ENCODE data around the gene SPAG4. TPM values are rescaled to one million over a fixed set of nuclear protein-coding genes. Genes with fewer than 3 reads are reported as not detected.
A peak's percentile ranks its signal among the peaks of the same experiment; 100 is the strongest.

The SPAG4 gene
- total RNA-seq, 1 donor from 2014 or later: 7.2 TPM

GRCh38 chr20:35652641-35653429, 37.2 kb downstream of the SPAG4 start:
- no peak for DNase-seq (ENCODE audit: low spot score)

GRCh38 chr20:35653430-35653734, 37.8 kb downstream of the SPAG4 start:
- no peak for DNase-seq (ENCODE audit: low spot score)

GRCh38 chr20:35653893-35654292, 38.3 kb downstream of the SPAG4 start:
- no peak for DNase-seq (ENCODE audit: low spot score)

- DNase-seq (ENCODE audit: low spot score): no peak
These were observed 38.8 kb downstream of the SPAG4 start for GRCh38 chr20:35654415-35654814.

- DNase-seq (ENCODE audit: low spot score): no peak
These were observed 41.6 kb downstream of the SPAG4 start for GRCh38 chr20:35657271-35657670.

GRCh38 chr20:35660122-35660937, 44.7 kb downstream of the SPAG4 start:
- DNase-seq (ENCODE audit: low spot score): no peak

GRCh38 chr20:35661053-35661452, 45.4 kb downstream of the SPAG4 start:
- no peak for DNase-seq (ENCODE audit: low spot score)

GRCh38 chr20:35661908-35662307, 46.3 kb downstream of the SPAG4 start:
- no peak for DNase-seq (ENCODE audit: low spot score)

- DNase-seq (ENCODE audit: low spot score): no peak
These were observed 46.9 kb downstream of the SPAG4 start for GRCh38 chr20:35662551-35662950.

- DNase-seq (ENCODE audit: low spot score): peak; percentile 23
These were observed 48.2 kb downstream of the SPAG4 start for GRCh38 chr20:35663516-35664465.

GRCh38 chr20:35664466-35665206, 49.0 kb downstream of the SPAG4 start, which contains the start of the genes CPNE1 and RBM12:
Gene CPNE1, minus strand, starts transcription at chr20:35664900. Its CDS starts 31,977 bp downstream, at chr20:35632923.
Gene RBM12, minus strand, starts transcription at chr20:35664900. Its CDS starts 9,578 bp downstream, at chr20:35655322.
- DNase-seq (ENCODE audit: low spot score): peak; percentile 93

- no peak for DNase-seq (ENCODE audit: low spot score)
These were observed 50.3 kb downstream of the SPAG4 start for GRCh38 chr20:35665949-35666288.

- DNase-seq (ENCODE audit: low spot score): no peak
These were observed 53.6 kb downstream of the SPAG4 start for GRCh38 chr20:35669221-35669620.

- no peak for DNase-seq (ENCODE audit: low spot score)
These were observed 54.1 kb downstream of the SPAG4 start for GRCh38 chr20:35669681-35670080.

Other genes starting within 250 kb of the SPAG4 start
- gene UQCC1, start 203.9 kb upstream of the SPAG4 start, total RNA-seq: 48.0 TPM
- gene GDF5, start 177.6 kb upstream of the SPAG4 start, total RNA-seq: 0.09 TPM
- gene CEP250, start 160.2 kb upstream of the SPAG4 start, total RNA-seq: 33.5 TPM
- not detected for gene C20orf173, start 86.2 kb upstream of the SPAG4 start, total RNA-seq
- 319 TPM for gene ERGIC3, start 73.8 kb upstream of the SPAG4 start, total RNA-seq
- 195 TPM for gene CPNE1, start 49.1 kb downstream of the SPAG4 start, total RNA-seq
- 68.5 TPM for gene RBM12, start 49.1 kb downstream of the SPAG4 start, total RNA-seq
- 47.4 TPM for gene NFS1, start 83.5 kb downstream of the SPAG4 start, total RNA-seq
- gene ROMO1, start 83.6 kb downstream of the SPAG4 start, total RNA-seq: 155 TPM
- gene RBM39, start 126.4 kb downstream of the SPAG4 start, total RNA-seq: 288 TPM
- 44.4 TPM for gene PHF20, start 156.2 kb downstream of the SPAG4 start, total RNA-seq